IMR-90 (cell line): ENCODE data around the gene ZNF580.

Experiments used
- BHLHE40 ChIP-seq: fragments of 150-350 bp; IDR thresholded peaks from 2 replicates; pipeline ENCODE4 v1.6.1; 2016; ENCODE audit warnings: mild to moderate bottlenecking, low read depth, low read length
- CHD1 ChIP-seq: IDR thresholded peaks from 2 replicates; pipeline ENCODE4 v1.6.1; 2012; ENCODE audit warnings: low read depth, low read length, improper control_type of control experiment
- FOS ChIP-seq: fragments of 150-350 bp; IDR thresholded peaks from 2 replicates; pipeline ENCODE4 v1.6.1; 2016; ENCODE audit warnings: low read depth, low read length
- POLR2A ChIP-seq: IDR thresholded peaks from 2 replicates; pipeline ENCODE4 v1.6.1; 2012; ENCODE audit warnings: mild to moderate bottlenecking, low read depth, low read length
- SMC3 ChIP-seq: fragments of 150-350 bp; IDR thresholded peaks from 2 replicates; pipeline ENCODE4 v1.6.1; 2016; ENCODE audit warnings: low read depth, mild to moderate bottlenecking, antibody characterized with exemption, low read length, moderate library complexity
- USF2 ChIP-seq: fragments of 150-350 bp; IDR thresholded peaks from 2 replicates; pipeline ENCODE4 v1.6.1; 2017; ENCODE audit warnings: mild to moderate bottlenecking, antibody characterized with exemption, low read length, low read depth
- TF ChIP-seq, protein P1 (sequence below): conservative IDR thresholded peaks from 2 replicates; pipeline ENCODE4 v1.5.1; 2012; ENCODE audit warnings: mild to moderate bottlenecking, low read depth, low read length, improper control_type of control experiment

DNA sequence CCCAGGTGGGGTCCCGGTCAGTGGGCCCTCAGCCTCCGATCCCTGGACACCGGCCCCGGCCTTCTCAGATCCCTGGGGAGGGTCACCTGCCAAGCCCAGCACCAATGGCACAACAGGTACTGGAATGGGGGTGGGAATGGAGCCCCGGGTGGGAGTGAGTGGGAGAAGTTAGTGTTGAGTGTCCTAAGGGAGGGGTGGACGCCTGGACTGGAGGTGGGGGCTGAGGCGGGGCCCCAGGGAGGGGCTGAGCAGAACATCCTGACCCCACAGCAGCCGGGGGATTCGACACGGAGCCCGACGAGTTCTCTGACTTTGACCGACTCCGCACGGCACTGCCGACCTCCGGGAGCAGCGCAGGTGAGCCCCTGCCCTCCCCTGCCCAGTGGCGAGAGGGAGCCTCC lies 51.9 kb downstream of the ZNF580 start:
- no peak for TF ChIP-seq CHD1
- TF ChIP-seq, protein P1, sequence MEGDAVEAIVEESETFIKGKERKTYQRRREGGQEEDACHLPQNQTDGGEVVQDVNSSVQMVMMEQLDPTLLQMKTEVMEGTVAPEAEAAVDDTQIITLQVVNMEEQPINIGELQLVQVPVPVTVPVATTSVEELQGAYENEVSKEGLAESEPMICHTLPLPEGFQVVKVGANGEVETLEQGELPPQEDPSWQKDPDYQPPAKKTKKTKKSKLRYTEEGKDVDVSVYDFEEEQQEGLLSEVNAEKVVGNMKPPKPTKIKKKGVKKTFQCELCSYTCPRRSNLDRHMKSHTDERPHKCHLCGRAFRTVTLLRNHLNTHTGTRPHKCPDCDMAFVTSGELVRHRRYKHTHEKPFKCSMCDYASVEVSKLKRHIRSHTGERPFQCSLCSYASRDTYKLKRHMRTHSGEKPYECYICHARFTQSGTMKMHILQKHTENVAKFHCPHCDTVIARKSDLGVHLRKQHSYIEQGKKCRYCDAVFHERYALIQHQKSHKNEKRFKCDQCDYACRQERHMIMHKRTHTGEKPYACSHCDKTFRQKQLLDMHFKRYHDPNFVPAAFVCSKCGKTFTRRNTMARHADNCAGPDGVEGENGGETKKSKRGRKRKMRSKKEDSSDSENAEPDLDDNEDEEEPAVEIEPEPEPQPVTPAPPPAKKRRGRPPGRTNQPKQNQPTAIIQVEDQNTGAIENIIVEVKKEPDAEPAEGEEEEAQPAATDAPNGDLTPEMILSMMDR = no peak
- TF ChIP-seq BHLHE40 = no peak
- TF ChIP-seq USF2 = no peak
- TF ChIP-seq FOS = no peak
- no peak for TF ChIP-seq SMC3
- no peak for TF ChIP-seq POLR2A
